Mammary epithelial cell (primary cell): ENCODE results near the gene EXOC3L4.
A peak's percentile ranks its signal among the peaks of the same experiment; 100 is the strongest.

Experiments used
- CTCF ChIP-seq, 2 donors: IDR thresholded peaks in 1 of 2; conservative IDR thresholded peaks in 1 of 2; 2 replicates each; pipeline ENCODE4 v1.5.1; 2011 to 2012; ENCODE audit warnings: inconsistent platforms in 2 of 2, low read length in 2 of 2, mild to moderate bottlenecking in 2 of 2, control low read depth in 1 of 2, low read depth in 1 of 2; ENCODE audit not compliant: insufficient read depth in 1 of 2; ENCODE audit errors: extremely low read depth in 1 of 2
- EZH2 ChIP-seq: IDR thresholded peaks from 2 replicates; pipeline ENCODE4 v1.6.1; 2012; ENCODE audit warnings: low read length, inconsistent platforms, borderline replicate concordance

- TF ChIP-seq CTCF (conservative IDR thresholded peaks at IDR 0.05 in 1 of 2, IDR thresholded peaks at IDR 0.05 in 1 of 2; ENCODE audit: extremely low read depth in 1 of 2, insufficient read depth in 1 of 2, low read depth in 1 of 2, low read length in 2 of 2) (peak in 1 of 2 donors; percentile 25), EZH2 (no peak)
These were observed 29.3 kb downstream of the EXOC3L4 start for GRCh38 chr14:103123634-103124500.
